CD14-positive monocyte (primary cell): ENCODE data around the gene ADAM8. TPM values are rescaled to one million over a fixed set of nuclear protein-coding genes. Genes with fewer than 3 reads are reported as not detected.

Experiments
- DNase-seq, 3 donors: peaks; one replicate each; pipeline ENCODE4 v3.0.0-alpha.2; 2011 to 2022
- H2AFZ ChIP-seq: 2 replicates; pipeline ENCODE4 v1.6.0; 2012; ENCODE audit warnings: mild to moderate bottlenecking, low read depth, low read length, inconsistent platforms; ENCODE audit not compliant: insufficient read depth, poor library complexity, severe bottlenecking
- H3K27ac ChIP-seq, 2 donors: 1 replicate in 1 of 2; 2 replicates in 1 of 2; pipeline ENCODE4 v1.5.1; 2012 to 2013; ENCODE audit warnings: low read length in 2 of 2, control low read depth in 1 of 2, inconsistent platforms in 1 of 2, low read depth in 1 of 2, mild to moderate bottlenecking in 1 of 2
- H3K27me3 ChIP-seq, 2 donors: one replicate each; pipeline versions ENCODE4 v1.6.0 to v1.6.1; 2011 to 2013; ENCODE audit warnings: low read length in 2 of 2; ENCODE audit not compliant: control insufficient read depth in 2 of 2, insufficient read depth in 2 of 2
- H3K36me3 ChIP-seq, 2 donors: replicated peaks in 1 of 2; 1 replicate in 1 of 2; 2 replicates in 1 of 2; pipeline versions ENCODE4 v1.5.1 to v1.6.1; 2012 to 2013; ENCODE audit warnings: low read length in 2 of 2, control low read depth in 1 of 2, inconsistent platforms in 1 of 2, mild to moderate bottlenecking in 1 of 2; ENCODE audit not compliant: insufficient read depth in 2 of 2, control insufficient read depth in 1 of 2
- H3K4me1 ChIP-seq, 2 donors: 1 replicate in 1 of 2; 2 replicates in 1 of 2; pipeline versions ENCODE4 v1.5.1 to v1.6.1; 2012 to 2013; ENCODE audit warnings: low read length in 2 of 2, control low read depth in 1 of 2, inconsistent platforms in 1 of 2, mild to moderate bottlenecking in 1 of 2, moderate library complexity in 1 of 2; ENCODE audit not compliant: insufficient read depth in 2 of 2, control insufficient read depth in 1 of 2
- H3K4me2 ChIP-seq: replicated peaks from 2 replicates; pipeline ENCODE3; 2012; ENCODE audit warnings: low read length, moderate library complexity, mild to moderate bottlenecking; ENCODE audit not compliant: poor library complexity, severe bottlenecking; ENCODE audit errors: extremely low read depth
- H3K4me3 ChIP-seq, 3 experiments: fragments of 200-600 bp in 1 of 3; sonication (generic) in 1 of 3; replicated peaks in 1 of 3; 1 replicate in 2 of 3; 2 replicates in 1 of 3; pipeline ENCODE4 v1.5.1; 2011 to 2013; ENCODE audit warnings: low read length in 3 of 3, mild to moderate bottlenecking in 3 of 3, control low read depth in 2 of 3, low read depth in 2 of 3, inconsistent platforms in 1 of 3, moderate library complexity in 1 of 3
- H3K79me2 ChIP-seq: 2 replicates; pipeline ENCODE4 v1.6.0; 2012; ENCODE audit warnings: mild to moderate bottlenecking, control low read depth, inconsistent platforms, low read length, moderate library complexity; ENCODE audit not compliant: insufficient read depth
- H3K9ac ChIP-seq: 2 replicates; pipeline ENCODE4 v1.6.0; 2017; ENCODE audit warnings: low read length, mild to moderate bottlenecking; ENCODE audit not compliant: insufficient read depth, poor library complexity, severe bottlenecking
- H3K9me3 ChIP-seq, 2 donors: replicated peaks in 1 of 2; 1 replicate in 1 of 2; 2 replicates in 1 of 2; pipeline versions ENCODE4 v1.5.1 to v1.6.1; 2012 to 2013; ENCODE audit warnings: low read length in 2 of 2, control low read depth in 1 of 2; ENCODE audit not compliant: control insufficient read depth in 1 of 2, insufficient read depth in 1 of 2
- H4K20me1 ChIP-seq: 2 replicates; pipeline ENCODE4 v1.6.0; 2012; ENCODE audit warnings: mild to moderate bottlenecking, low read length, control low read depth, moderate library complexity; ENCODE audit not compliant: insufficient read depth
- H3K27ac Mint-ChIP-seq, 7 donors: one replicate each; pipeline ENCODE4 v1.8.0; 2020; ENCODE audit warnings: mild to moderate bottlenecking in 7 of 7, mixed read lengths in 7 of 7, moderate library complexity in 6 of 7, inconsistent platforms in 2 of 7
- H3K27me3 Mint-ChIP-seq, 3 donors: one replicate each; pipeline ENCODE4 v1.8.0; 2021 to 2022; ENCODE audit warnings: low read depth in 3 of 3, mild to moderate bottlenecking in 3 of 3, mixed read lengths in 3 of 3, moderate library complexity in 3 of 3, inconsistent platforms in 1 of 3
- H3K36me3 Mint-ChIP-seq, 2 donors: one replicate each; pipeline ENCODE4 v1.8.0; 2020; ENCODE audit warnings: mixed read lengths in 2 of 2, inconsistent platforms in 1 of 2, mild to moderate bottlenecking in 1 of 2
- H3K4me1 Mint-ChIP-seq: one replicate; pipeline ENCODE4 v1.8.0; 2020; ENCODE audit warnings: mild to moderate bottlenecking, mixed read lengths
- H3K4me3 Mint-ChIP-seq, 2 donors: one replicate each; pipeline ENCODE4 v1.8.0; 2020; ENCODE audit warnings: mild to moderate bottlenecking in 2 of 2, mixed read lengths in 2 of 2, moderate library complexity in 1 of 2
- H3K9me3 Mint-ChIP-seq, 7 donors: one replicate each; pipeline ENCODE4 v1.8.0; 2020 to 2022; ENCODE audit warnings: mixed read lengths in 7 of 7, mild to moderate bottlenecking in 6 of 7, moderate library complexity in 6 of 7, inconsistent platforms in 2 of 7
- WGBS: methylation state at CpG from one replicate; pipeline ENCODE4 v1.1.5; 2013; ENCODE audit warnings: missing lambda C conversion rate; ENCODE audit not compliant: insufficient coverage; 5-methylcytosine and 5-hydroxymethylcytosine counted together
- intact Hi-C, 2 donors: fragments of 100-400 bp; cut with micrococcal nuclease; formaldehyde crosslinking; loops; one replicate each; pipeline versions ENCODE4 v1.15.0 to v1.15.1; 2023
- polyA plus RNA-seq, 3 donors: library from polyadenylated mRNA; depleted of rRNA in 1 of 3; unstranded in 2 of 3; stranded (reverse) in 1 of 3; fragments of 300-500 nt in 2 of 3; fragments of >200 nt in 1 of 3; fragmentation: Illumina TruSeq in 2 of 3; gene quantifications; 1 replicate in 2 of 3; 2 replicates in 1 of 3; pipeline ENCODE4 v1.2.3, GENCODE V29; 2012 to 2021
- TF ChIP-seq, protein P1 (sequence below): fragments of 200-600 bp; IDR thresholded peaks from one replicate; pipeline ENCODE4 v1.8.0; 2022; ENCODE audit warnings: antibody characterized with exemption, mild to moderate bottlenecking

ADAM8 gene
- polyA plus RNA-seq, 3 donors = 32.7 to 228 (median 72.8) TPM

DNA sequence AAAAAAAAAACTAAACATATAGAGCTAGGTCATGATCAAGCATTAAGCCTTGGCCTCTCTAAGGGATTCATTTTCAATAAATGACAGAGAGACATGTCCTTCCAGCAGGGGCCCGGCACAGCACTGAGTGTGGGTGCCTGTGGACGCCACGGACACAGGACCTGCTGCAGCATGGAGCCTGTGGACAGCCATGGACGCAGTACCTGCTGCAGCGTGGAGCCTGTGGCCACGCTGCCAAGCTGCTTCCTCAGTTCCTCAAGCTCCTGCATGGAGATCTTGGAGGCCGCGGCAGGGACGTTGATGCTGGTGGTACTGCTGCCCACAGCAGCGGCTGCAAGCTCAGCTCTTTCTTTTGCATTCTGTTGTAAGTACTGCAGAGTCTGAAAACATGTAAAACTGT lies 22.6 kb upstream of the ADAM8 start:
- Histone ChIP-seq H3K27me3 (no peaks in the 10 kb centered on the region), H3K4me2 (no peak overlapping the region), H3K79me2 (peaks cover 20% of the 10 kb centered on the region), H3K9ac (no peak overlapping the region), H2AFZ (no peak overlapping the region), H3K27ac (no peak overlapping the region), H3K4me3 (no peak overlapping the region), H3K36me3 (peaks cover 72 to 96% of the 10 kb centered on the region in 2 donors), H3K9me3 (no peaks in the 10 kb centered on the region), H3K4me1 (peaks cover 6 to 13% of the 10 kb centered on the region in 2 donors), H4K20me1 (peaks cover 33% of the 10 kb centered on the region)
- TF ChIP-seq, protein P1, sequence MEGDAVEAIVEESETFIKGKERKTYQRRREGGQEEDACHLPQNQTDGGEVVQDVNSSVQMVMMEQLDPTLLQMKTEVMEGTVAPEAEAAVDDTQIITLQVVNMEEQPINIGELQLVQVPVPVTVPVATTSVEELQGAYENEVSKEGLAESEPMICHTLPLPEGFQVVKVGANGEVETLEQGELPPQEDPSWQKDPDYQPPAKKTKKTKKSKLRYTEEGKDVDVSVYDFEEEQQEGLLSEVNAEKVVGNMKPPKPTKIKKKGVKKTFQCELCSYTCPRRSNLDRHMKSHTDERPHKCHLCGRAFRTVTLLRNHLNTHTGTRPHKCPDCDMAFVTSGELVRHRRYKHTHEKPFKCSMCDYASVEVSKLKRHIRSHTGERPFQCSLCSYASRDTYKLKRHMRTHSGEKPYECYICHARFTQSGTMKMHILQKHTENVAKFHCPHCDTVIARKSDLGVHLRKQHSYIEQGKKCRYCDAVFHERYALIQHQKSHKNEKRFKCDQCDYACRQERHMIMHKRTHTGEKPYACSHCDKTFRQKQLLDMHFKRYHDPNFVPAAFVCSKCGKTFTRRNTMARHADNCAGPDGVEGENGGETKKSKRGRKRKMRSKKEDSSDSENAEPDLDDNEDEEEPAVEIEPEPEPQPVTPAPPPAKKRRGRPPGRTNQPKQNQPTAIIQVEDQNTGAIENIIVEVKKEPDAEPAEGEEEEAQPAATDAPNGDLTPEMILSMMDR = no peak
- Mint-ChIP-seq H3K27ac (no peak overlapping the region), H3K36me3 (peaks cover 89 to 95% of the 10 kb centered on the region in 2 donors), H3K27me3 (no peaks in the 10 kb centered on the region), H3K9me3 (peaks cover 0 to 3% (median 0%) of the 10 kb centered on the region in 7 donors), H3K4me3 (no peak overlapping the region), H3K4me1 (peaks cover 6% of the 10 kb centered on the region)
- DNase-seq = no peak
- intact Hi-C loops = no loop called here
- WGBS = 99% methylated on average over 10 of the region's 10 CpGs

DNA sequence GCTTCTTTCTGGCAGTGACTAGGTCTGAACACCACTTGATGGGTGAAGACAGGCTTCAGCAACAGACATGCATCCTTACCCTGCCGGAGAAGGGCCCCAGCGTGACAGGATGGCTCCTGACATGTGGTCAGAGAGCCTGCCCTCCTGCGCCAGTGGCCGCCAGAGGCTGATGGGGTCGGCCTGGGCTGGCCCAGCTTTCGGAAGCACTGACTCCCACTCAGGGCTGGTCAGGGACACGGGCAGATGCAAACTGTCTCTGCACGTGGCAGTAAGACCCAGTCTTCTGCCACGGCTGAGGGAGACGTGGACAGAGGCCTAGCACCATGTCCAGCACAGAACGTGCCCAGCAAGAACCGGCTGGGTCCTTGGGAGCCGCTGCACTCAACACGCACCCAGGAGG lies 21.8 kb upstream of the ADAM8 start:
- H3K36me3 Mint-ChIP-seq = peaks cover 89 to 93% of the 10 kb centered on the region in 2 donors
- Histone ChIP-seq H3K27me3 (no peaks in the 10 kb centered on the region), H4K20me1 (peaks cover 26% of the 10 kb centered on the region), H3K79me2 (peaks cover 12% of the 10 kb centered on the region), H2AFZ (no peak overlapping the region), H3K9me3 (no peaks in the 10 kb centered on the region), H3K4me3 (no peak overlapping the region), H3K4me2 (no peak overlapping the region), H3K36me3 (peaks cover 77 to 90% of the 10 kb centered on the region in 2 donors), H3K27ac (peak overlapping the region in 1 of 2 donors; percentile 31), H3K9ac (no peak overlapping the region), H3K4me1 (peaks cover 14 to 21% of the 10 kb centered on the region in 2 donors)
- no peak for DNase-seq
- H3K4me3 Mint-ChIP-seq = no peak overlapping the region
- H3K27ac Mint-ChIP-seq = peak overlapping the region in 1 of 7 donors; percentile 73
- peaks cover 14% of the 10 kb centered on the region for H3K4me1 Mint-ChIP-seq
- no peaks in the 10 kb centered on the region for H3K27me3 Mint-ChIP-seq
- over 99% methylated on average over 14 of the region's 14 CpGs for WGBS
- intact Hi-C loops = no loop called here
- H3K9me3 Mint-ChIP-seq = peaks cover 0 to 3% (median 0%) of the 10 kb centered on the region in 7 donors
- TF ChIP-seq, protein P1 = no peak
